HG03457 (cell line): ENCODE data around the gene TRIM41.
A peak's percentile ranks its signal among the peaks of the same experiment; 100 is the strongest.
"Not testable (repeated sequence)": the region's sequence is repeated elsewhere in the genome, so short reads cannot be mapped to it uniquely, and the experiment has no call there.

Experiments used
- ATAC-seq: cut with Tn5 transposase; IDR thresholded peaks from one replicate; pipeline ENCODE4 v1.9.1; 2021; ENCODE audit warnings: moderate number of reproducible peaks; ENCODE audit not compliant: unreplicated experiment

The TRIM41 gene

GRCh38 chr5:181223058-181223728, at the start of gene TRIM41:
Gene TRIM41 (plus strand): TSS chr5:181223281. CDS start chr5:181224000, 719 bp downstream.
- peak; percentile 43 for ATAC-seq

GRCh38 chr5:181173420-181174342, 49.4 kb upstream of the TRIM41 start:
- peak; percentile 43 for ATAC-seq

DNA sequence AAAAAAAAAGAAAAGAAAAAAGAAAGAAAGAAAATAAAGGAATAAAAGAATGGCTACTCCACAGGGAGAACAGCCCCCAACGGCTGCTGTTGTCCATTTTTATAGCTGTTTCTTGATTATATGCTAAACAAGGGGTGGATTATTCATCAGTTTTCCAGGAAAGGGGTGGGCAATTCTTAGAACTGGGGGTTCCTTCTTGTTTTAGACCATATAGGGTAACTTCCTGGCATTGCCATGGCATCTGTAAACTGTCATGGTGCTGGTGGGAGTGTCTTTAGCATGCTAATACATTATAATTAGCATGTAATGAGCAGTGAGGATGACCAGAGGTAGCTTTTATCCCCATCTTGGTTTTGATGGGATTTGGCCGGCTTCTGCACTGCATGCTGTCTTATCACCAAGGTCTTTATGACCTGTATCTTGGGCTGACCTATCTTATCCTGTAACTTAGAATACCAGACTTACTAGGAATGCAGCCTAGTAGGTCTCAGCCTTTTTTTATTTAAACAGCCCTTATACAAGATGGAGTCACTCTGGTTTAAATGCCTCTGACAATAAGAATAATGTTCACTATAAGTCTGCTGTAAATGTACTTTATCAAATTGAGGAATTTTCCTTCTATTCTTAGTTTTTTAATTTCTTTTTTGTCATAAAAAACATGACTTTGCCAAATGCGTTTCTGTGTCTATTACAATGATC, 46.7 kb upstream of the TRIM41 start:
- ATAC-seq: no peak

DNA sequence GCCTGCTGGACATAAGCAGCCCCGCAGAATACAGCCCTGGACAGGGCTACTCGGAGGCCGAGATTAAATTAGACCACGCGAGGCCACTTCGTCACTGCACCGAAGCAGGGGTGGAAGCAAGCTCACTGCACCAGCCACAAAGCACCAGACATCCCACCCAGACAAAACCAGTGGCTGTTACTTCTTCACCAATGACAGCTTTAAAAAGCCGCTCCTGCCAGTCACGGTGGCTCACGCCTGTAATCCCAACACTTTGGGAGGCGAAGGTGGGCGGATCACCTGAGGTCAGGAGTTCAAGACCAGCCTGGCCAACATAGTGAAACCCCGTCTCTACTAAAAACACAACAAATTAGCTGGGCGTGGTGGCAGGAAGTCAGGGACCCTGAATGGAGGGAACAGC, 45.5 kb upstream of the TRIM41 start:
- ATAC-seq: not testable (repeated sequence)

- ATAC-seq: no peak
Observed at GRCh38 chr5:181181650-181182565, 41.2 kb upstream of the TRIM41 start.

DNA sequence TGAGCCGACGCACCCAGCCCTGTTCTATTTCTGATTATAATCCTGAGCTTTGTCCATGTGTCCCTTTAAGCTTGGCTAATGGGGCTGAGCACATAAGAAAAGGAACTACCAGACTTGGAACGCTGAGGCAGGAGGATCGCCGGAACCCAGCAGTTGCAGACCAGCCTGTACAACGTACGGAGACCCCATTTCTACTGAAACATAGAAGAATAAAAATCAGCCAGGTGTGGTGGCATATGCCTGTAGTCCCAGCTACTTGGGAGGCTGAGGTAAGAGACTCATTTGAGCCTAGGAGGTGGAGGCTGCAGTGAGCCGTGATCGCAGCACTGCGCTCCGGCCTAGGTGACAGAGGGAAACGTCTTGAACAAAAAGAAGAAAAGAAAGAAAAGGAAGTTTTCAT, 40.4 kb upstream of the TRIM41 start:
- ATAC-seq: no peak

DNA sequence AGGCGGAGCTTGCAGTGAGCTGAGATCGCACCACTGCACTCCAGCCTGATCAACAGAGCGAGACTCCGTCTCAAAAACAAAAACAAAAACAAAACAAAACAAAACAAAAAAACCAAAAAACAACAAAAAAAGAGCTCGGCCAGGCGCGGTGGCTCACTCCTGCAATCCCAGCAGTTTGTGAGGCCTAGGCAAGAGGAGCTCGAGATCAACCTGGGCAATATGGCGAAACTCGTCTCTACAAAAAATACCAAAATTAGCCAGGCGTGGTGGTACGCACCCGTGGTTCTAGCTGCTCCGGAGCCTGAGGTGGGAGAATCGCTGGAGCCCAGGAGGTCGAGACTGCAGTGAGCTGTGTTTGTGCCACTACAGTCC, 38.2 kb upstream of the TRIM41 start:
- ATAC-seq: no peak

GRCh38 chr5:181185560-181185959, 37.5 kb upstream of the TRIM41 start:
- ATAC-seq: no peak

DNA sequence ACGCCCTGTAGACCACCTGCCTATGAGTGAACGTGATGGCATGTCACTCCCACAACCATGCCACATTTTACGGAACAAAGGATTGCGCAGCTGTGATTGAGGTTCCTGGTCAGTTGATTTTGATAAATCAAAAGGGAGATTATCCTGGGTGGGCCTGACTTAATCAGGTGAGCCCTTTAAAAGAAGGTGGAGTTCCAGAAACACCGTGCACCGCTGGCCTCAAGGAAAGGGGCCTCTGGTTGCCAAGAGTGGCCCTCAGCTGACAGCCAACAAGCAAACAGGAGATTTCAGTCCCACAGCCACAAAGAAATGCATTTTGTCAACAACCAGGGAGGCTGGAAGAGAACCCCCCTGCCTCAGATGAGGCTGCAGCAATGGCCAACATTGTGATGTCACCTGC, 37.1 kb upstream of the TRIM41 start:
- ATAC-seq: no peak

- no peak for ATAC-seq
Observed at GRCh38 chr5:181186986-181187499, 36.0 kb upstream of the TRIM41 start.

- ATAC-seq: no peak
Observed at GRCh38 chr5:181187500-181188213, 35.4 kb upstream of the TRIM41 start.

- ATAC-seq: no peak
Observed at GRCh38 chr5:181188700-181189362, 34.2 kb upstream of the TRIM41 start.

DNA sequence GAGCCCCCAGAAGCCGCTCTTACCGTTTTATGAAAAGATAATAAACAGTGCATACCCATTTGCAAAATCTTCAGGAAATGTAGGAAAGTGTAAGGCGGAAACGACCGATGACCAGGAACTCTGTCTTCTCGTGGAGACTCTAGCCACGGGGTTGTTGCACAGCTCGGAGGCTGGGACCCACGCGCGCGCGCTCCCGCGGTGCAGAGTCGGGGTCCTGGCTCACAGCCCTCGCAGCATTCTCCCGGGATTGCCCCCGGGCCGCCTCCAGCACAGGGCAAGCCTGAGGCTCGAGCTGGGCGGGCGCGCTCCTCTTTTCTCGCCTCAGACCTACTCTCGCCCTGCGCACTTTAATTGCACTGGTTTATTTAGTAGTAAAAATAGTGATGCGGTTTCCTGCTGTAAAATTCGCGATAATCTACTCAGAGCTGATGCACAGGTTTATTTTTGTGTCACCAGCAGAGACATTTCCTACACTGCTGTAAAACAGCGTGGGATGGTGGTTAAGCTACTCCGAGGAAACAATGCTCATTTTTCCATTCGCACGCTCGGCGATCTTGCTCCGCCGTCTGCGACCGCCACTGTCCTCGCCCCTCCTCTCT, 33.6 kb upstream of the TRIM41 start:
- ATAC-seq: no peak

DNA sequence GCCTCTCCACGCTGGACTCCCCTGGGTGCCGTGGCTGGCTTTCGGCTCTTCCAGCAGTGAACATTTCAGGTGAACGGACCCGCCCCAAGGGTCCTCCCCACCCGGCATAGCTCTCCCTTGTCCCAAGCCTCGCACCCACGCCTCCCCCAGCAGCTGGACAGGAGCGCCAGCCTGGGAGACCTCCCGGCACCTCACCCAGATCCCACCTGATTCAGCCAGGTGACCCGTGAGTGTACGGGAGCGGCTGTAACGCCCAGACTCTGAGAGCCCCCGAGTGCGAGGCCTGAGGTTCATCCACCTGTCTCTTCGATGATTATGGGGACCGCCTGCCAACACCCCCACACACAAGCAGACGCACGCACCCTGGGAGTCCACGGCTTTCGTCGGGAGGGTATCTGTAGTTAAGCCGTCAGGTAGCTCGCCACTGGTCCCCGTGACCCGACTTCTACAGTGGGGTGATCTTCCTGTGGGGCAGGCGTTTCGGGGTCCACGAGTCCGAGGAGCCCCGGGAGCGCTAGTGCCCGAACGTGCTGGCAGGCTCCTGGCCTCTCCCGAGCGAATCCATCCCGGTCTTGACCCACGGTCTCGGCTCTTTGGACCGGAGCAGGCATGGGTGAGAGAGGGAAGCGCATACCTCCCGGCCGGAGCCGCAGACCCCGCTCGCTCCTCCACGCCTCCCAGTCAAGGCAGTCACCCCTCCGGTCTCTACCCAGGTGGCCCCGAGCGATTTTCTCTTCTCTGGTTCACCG, 32.9 kb upstream of the TRIM41 start:
- ATAC-seq: no peak

DNA sequence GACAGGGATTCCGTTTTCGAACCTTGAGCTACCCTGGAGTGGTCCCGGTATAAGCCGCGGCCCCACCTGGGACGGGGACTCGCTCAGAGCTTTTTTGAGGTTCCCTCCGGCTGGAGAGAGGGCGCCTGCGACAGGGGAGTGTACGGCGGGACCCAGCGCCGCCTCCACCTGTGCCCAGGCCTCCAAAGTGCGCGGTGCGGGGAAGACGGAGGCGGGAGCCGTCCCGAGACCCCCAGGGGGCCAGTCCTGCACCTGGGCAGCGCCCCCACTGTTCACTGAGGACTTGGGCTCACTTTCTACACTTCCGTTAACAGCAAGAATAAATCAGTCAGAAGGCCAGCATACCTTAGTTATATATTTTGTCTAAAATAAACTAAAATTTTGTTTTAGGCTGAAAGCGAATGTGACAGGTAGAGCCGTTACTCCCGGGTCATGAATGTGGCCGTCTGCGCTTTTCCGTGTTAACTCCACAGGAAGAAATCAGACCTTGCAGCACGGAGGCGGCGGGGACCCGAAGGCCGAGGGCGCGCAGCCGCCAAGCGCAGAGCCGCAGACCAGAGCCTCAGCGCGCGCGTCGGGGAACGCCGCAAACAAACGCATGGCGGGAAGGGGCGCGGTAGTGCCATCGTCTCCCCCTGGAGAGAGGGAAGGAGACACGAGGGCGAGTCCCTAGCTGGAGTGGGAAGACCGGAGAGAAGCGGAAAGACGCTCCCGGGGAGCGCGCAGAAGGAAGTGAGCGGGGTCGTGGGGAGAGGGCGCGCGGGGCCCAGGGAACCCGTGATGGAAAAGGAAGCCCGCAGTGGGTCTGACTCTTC, 32.2 kb upstream of the TRIM41 start:
- ATAC-seq: peak; percentile 1

- peak; percentile 49 for ATAC-seq
Observed at GRCh38 chr5:181191526-181192336, 31.4 kb upstream of the TRIM41 start.
